Measurements from ENCODE around the gene RNF213. TPM values are rescaled to one million over a fixed set of nuclear protein-coding genes. Genes with fewer than 3 reads are reported as not detected.

The RNF213 gene
- polyA plus RNA-seq, 1 of the 3 experiments (the other 2 are of a cell fraction) = 57.5 TPM

GRCh38 chr17:80364091-80364691 lies 103.5 kb downstream of the RNF213 start:
- WGBS (ENCODE audit: low lambda C conversion rate) = 87% methylated on average over 21 of the region's 29 CpGs
- H3K36me3 ChIP-seq (replicated peaks in 1 of 2; ENCODE audit: control insufficient read depth in 1 of 2, insufficient read depth in 2 of 2, low read length in 1 of 2) = peaks cover 75 to 91% of the 10 kb centered on the region in 2 experiments
- no peak for TF ChIP-seq EZH2phosphoT487 (IDR thresholded peaks at IDR 0.05; ENCODE audit: borderline replicate concordance, low read depth)
- no peak for TF ChIP-seq SIN3A (IDR thresholded peaks at IDR 0.05; ENCODE audit: borderline replicate concordance, low read depth, low read length)
- TF ChIP-seq IRF3 (IDR thresholded peaks at IDR 0.05; ENCODE audit: low read depth, low read length) = no peak
- TF ChIP-seq PBX3 (IDR thresholded peaks at IDR 0.05) = no peak
- TF ChIP-seq GABPA (IDR thresholded peaks at IDR 0.05; ENCODE audit: low read depth) = no peak
- TF ChIP-seq EP300 (IDR thresholded peaks at IDR 0.05; ENCODE audit: borderline replicate concordance in 1 of 2, low read depth in 1 of 2, low read length in 1 of 2) = no peak
- no peak for TF ChIP-seq TEAD4 (IDR thresholded peaks at IDR 0.05; ENCODE audit: borderline replicate concordance, insufficient read depth)
- TF ChIP-seq RXRA (IDR thresholded peaks at IDR 0.05; ENCODE audit: borderline replicate concordance, low read depth) = no peak
- TF ChIP-seq JUND (IDR thresholded peaks at IDR 0.05) = no peak
- no peak for TF ChIP-seq TAF1 (IDR thresholded peaks at IDR 0.05; ENCODE audit: borderline replicate concordance, low read depth, low read length)
- peak; percentile 73 for TF ChIP-seq RAD21 (IDR thresholded peaks at IDR 0.05; ENCODE audit: low read length)
- no peak for TF ChIP-seq GATA2 (CRISPR knock-in tag; IDR thresholded peaks at IDR 0.05)
- TF ChIP-seq CTCF (IDR thresholded peaks at IDR 0.05) = peak; percentile 60
- no peak for TF ChIP-seq NFIC (IDR thresholded peaks at IDR 0.05; ENCODE audit: borderline replicate concordance)
- TF ChIP-seq SMC3 (IDR thresholded peaks at IDR 0.05; ENCODE audit: low read depth, low read length) = peak; percentile 16; the same call in 1 of the 2 replicates
- no peak for TF ChIP-seq NRF1 (IDR thresholded peaks at IDR 0.05; ENCODE audit: low read depth, low read length)
- TF ChIP-seq USF2 (IDR thresholded peaks at IDR 0.05; ENCODE audit: borderline replicate concordance, low read depth, low read length) = no peak
- no peak for TF ChIP-seq ELF1 (IDR thresholded peaks at IDR 0.05)
- no peak for TF ChIP-seq FOXJ3 (CRISPR knock-in tag; IDR thresholded peaks at IDR 0.05)
- TF ChIP-seq MAX (IDR thresholded peaks at IDR 0.05; ENCODE audit: low read depth) = no peak
- no peak overlapping the region for H3K4me3 ChIP-seq (ENCODE audit: low read depth in 2 of 2, low read length in 1 of 2)
- H3K27me3 ChIP-seq (ENCODE audit: insufficient read depth) = no peaks in the 10 kb centered on the region
- no peak overlapping the region for H3K4me2 ChIP-seq
- POLR2A ChIA-PET = no interaction called here
- CTCF ChIA-PET = interaction anchor here (0.6 to 3.0 kb wide), 6 partner anchors 12 to 282 kb away, joined by 4 to 15 read pairs (median 5); no protein-coding TSS in a partner anchor
- no peaks in the 10 kb centered on the region for H3F3A ChIP-seq (replicated peaks; ENCODE audit: insufficient read depth)
- no peaks in the 10 kb centered on the region for H3K9me3 ChIP-seq
- no peaks in the 10 kb centered on the region for H3K9me2 ChIP-seq
- H3K79me2 ChIP-seq (ENCODE audit: insufficient read depth) = no peaks in the 10 kb centered on the region
- no peaks in the 10 kb centered on the region for H3K4me1 ChIP-seq (ENCODE audit: control insufficient read depth in 1 of 2, insufficient read depth in 2 of 2, low read depth in 1 of 2, low read length in 1 of 2)
- H3K27ac ChIP-seq (ENCODE audit: low read depth in 2 of 2, low read length in 1 of 2) = no peak overlapping the region
- peak; percentile 83 for DNase-seq
- H2AFZ ChIP-seq (ENCODE audit: low read depth) = no peak overlapping the region
- H3K9ac ChIP-seq = no peak overlapping the region
- H4K20me1 ChIP-seq (ENCODE audit: insufficient read depth) = no peaks in the 10 kb centered on the region

Measured in SK-N-SH (cell line).